H1 (cell line): ENCODE data around the gene INPP5E. TPM values are rescaled to one million over a fixed set of nuclear protein-coding genes. Genes with fewer than 3 reads are reported as not detected.

Experiments used
- polyA plus RNA-seq, 7 experiments: library from polyadenylated mRNA; depleted of rRNA in 3 of 7; stranded (reverse) in 5 of 7; unstranded in 2 of 7; fragments of >200 nt in 5 of 7; fragments of 200-250 nt in 2 of 7; gene quantifications; 1 replicate in 5 of 7; 2 replicates in 1 of 7; 4 replicates in 1 of 7; pipeline versions ENCODE4 v1.2.1 to v1.2.3, GENCODE V29; 2011 to 2013; ENCODE audit warnings: missing spikeins in 2 of 7, mixed read lengths in 2 of 7
- total RNA-seq: library from RNA; stranded (reverse); fragmentation: NEBNext Ultra II Directional; extraction: Animal tissue kit (Norgen Biotek cat#: 25700); gene quantifications from 2 replicates; pipeline ENCODE4 v1.2.1, GENCODE V29; 2021
- TF ChIP-seq, protein P1 (sequence below): fragments of 300-600 bp; sonication (generic); IDR thresholded peaks from 2 replicates; pipeline ENCODE4 v1.7.1; 2012; ENCODE audit warnings: low read length, moderate library complexity, mild to moderate bottlenecking, inconsistent platforms; ENCODE audit not compliant: insufficient replicate concordance

INPP5E gene
- total and polyA plus RNA-seq, 2 of the 8 experiments (the other 6 are each of a cell fraction or from before 2014, with no cell fraction given): 8.7 to 11.3 TPM

DNA sequence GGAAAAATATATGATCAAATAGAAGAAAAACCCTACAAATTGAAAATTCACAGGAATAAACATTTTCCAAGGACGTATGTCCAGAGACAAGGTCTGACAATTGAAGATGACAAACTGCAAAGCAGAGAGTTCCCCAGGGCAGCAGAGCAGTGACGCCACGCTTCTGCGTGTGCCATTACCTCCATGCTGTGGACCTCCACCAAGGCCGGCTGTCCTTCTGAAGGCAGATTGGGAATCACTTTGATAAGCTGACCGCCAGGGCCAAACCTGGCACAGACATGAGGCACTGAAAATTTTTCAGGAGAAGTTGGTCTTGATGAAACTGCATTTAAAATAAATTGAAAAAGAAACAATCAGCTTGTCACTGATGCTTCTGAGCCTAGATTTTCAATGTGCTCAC, 24.6 kb upstream of the INPP5E start (continued):
- TF ChIP-seq, protein P1, sequence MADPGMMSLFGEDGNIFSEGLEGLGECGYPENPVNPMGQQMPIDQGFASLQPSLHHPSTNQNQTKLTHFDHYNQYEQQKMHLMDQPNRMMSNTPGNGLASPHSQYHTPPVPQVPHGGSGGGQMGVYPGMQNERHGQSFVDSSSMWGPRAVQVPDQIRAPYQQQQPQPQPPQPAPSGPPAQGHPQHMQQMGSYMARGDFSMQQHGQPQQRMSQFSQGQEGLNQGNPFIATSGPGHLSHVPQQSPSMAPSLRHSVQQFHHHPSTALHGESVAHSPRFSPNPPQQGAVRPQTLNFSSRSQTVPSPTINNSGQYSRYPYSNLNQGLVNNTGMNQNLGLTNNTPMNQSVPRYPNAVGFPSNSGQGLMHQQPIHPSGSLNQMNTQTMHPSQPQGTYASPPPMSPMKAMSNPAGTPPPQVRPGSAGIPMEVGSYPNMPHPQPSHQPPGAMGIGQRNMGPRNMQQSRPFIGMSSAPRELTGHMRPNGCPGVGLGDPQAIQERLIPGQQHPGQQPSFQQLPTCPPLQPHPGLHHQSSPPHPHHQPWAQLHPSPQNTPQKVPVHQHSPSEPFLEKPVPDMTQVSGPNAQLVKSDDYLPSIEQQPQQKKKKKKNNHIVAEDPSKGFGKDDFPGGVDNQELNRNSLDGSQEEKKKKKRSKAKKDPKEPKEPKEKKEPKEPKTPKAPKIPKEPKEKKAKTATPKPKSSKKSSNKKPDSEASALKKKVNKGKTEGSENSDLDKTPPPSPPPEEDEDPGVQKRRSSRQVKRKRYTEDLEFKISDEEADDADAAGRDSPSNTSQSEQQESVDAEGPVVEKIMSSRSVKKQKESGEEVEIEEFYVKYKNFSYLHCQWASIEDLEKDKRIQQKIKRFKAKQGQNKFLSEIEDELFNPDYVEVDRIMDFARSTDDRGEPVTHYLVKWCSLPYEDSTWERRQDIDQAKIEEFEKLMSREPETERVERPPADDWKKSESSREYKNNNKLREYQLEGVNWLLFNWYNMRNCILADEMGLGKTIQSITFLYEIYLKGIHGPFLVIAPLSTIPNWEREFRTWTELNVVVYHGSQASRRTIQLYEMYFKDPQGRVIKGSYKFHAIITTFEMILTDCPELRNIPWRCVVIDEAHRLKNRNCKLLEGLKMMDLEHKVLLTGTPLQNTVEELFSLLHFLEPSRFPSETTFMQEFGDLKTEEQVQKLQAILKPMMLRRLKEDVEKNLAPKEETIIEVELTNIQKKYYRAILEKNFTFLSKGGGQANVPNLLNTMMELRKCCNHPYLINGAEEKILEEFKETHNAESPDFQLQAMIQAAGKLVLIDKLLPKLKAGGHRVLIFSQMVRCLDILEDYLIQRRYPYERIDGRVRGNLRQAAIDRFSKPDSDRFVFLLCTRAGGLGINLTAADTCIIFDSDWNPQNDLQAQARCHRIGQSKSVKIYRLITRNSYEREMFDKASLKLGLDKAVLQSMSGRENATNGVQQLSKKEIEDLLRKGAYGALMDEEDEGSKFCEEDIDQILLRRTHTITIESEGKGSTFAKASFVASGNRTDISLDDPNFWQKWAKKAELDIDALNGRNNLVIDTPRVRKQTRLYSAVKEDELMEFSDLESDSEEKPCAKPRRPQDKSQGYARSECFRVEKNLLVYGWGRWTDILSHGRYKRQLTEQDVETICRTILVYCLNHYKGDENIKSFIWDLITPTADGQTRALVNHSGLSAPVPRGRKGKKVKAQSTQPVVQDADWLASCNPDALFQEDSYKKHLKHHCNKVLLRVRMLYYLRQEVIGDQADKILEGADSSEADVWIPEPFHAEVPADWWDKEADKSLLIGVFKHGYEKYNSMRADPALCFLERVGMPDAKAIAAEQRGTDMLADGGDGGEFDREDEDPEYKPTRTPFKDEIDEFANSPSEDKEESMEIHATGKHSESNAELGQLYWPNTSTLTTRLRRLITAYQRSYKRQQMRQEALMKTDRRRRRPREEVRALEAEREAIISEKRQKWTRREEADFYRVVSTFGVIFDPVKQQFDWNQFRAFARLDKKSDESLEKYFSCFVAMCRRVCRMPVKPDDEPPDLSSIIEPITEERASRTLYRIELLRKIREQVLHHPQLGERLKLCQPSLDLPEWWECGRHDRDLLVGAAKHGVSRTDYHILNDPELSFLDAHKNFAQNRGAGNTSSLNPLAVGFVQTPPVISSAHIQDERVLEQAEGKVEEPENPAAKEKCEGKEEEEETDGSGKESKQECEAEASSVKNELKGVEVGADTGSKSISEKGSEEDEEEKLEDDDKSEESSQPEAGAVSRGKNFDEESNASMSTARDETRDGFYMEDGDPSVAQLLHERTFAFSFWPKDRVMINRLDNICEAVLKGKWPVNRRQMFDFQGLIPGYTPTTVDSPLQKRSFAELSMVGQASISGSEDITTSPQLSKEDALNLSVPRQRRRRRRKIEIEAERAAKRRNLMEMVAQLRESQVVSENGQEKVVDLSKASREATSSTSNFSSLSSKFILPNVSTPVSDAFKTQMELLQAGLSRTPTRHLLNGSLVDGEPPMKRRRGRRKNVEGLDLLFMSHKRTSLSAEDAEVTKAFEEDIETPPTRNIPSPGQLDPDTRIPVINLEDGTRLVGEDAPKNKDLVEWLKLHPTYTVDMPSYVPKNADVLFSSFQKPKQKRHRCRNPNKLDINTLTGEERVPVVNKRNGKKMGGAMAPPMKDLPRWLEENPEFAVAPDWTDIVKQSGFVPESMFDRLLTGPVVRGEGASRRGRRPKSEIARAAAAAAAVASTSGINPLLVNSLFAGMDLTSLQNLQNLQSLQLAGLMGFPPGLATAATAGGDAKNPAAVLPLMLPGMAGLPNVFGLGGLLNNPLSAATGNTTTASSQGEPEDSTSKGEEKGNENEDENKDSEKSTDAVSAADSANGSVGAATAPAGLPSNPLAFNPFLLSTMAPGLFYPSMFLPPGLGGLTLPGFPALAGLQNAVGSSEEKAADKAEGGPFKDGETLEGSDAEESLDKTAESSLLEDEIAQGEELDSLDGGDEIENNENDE: no peak
